CD4-positive, CD25-positive, alpha-beta regulatory T cell (primary cell): ENCODE measurements around the gene MCHR2. TPM values are rescaled to one million over a fixed set of nuclear protein-coding genes. Genes with fewer than 3 reads are reported as not detected.

Experiments
- ATAC-seq, 2 donors: fragments of 150-1000 bp; cut with Tn5 transposase; one replicate each; pipeline ENCODE4 v1.10.0; 2021; ENCODE audit warnings: low read depth in 2 of 2, moderate number of reproducible peaks in 2 of 2, moderate library complexity in 1 of 2
- DNase-seq, 3 donors: peaks; one replicate each; pipeline versions ENCODE4 v3.0.0 to v3.0.0-alpha.2; 2012 to 2022; ENCODE audit warnings: mixed read lengths in 1 of 3
- H3K27ac ChIP-seq: one replicate; pipeline ENCODE4 v1.7.0; 2013; ENCODE audit warnings: mild to moderate bottlenecking, low read length; ENCODE audit not compliant: insufficient read depth, poor library complexity, severe bottlenecking
- H3K27me3 ChIP-seq: one replicate; pipeline ENCODE4 v1.7.0; 2013; ENCODE audit warnings: low read length; ENCODE audit not compliant: control insufficient read depth, insufficient read depth
- H3K36me3 ChIP-seq: one replicate; pipeline ENCODE4 v1.7.0; 2013; ENCODE audit warnings: mild to moderate bottlenecking, low read length, moderate library complexity; ENCODE audit not compliant: control insufficient read depth, insufficient read depth
- H3K4me1 ChIP-seq: 2 replicates; pipeline ENCODE4 v1.7.0; 2013; ENCODE audit warnings: mild to moderate bottlenecking, low read length; ENCODE audit not compliant: insufficient read depth, control insufficient read depth, poor library complexity, severe bottlenecking
- H3K4me3 ChIP-seq: one replicate; pipeline ENCODE4 v1.7.0; 2013; ENCODE audit warnings: low read depth, mild to moderate bottlenecking, low read length, moderate library complexity
- H3K9me3 ChIP-seq, 2 experiments: 1 replicate in 1 of 2; 2 replicates in 1 of 2; pipeline ENCODE4 v1.7.0; 2013; ENCODE audit warnings: low read length in 2 of 2, mild to moderate bottlenecking in 1 of 2, moderate library complexity in 1 of 2; ENCODE audit not compliant: control insufficient read depth in 2 of 2
- H3K27ac Mint-ChIP-seq, 3 donors: one replicate each; pipeline ENCODE4 v1.8.0; 2020 to 2022; ENCODE audit warnings: mild to moderate bottlenecking in 3 of 3, mixed read lengths in 3 of 3, moderate library complexity in 2 of 3
- H3K27me3 Mint-ChIP-seq: one replicate; pipeline ENCODE4 v1.8.0; 2022; ENCODE audit warnings: mild to moderate bottlenecking, mixed read lengths
- H3K36me3 Mint-ChIP-seq: one replicate; pipeline ENCODE4 v1.8.0; 2020; ENCODE audit warnings: mixed read lengths
- H3K4me1 Mint-ChIP-seq, 4 donors: one replicate each; pipeline ENCODE4 v1.8.0; 2020 to 2022; ENCODE audit warnings: mixed read lengths in 4 of 4, mild to moderate bottlenecking in 1 of 4
- H3K4me3 Mint-ChIP-seq, 4 donors: one replicate each; pipeline ENCODE4 v1.8.0; 2020 to 2022; ENCODE audit warnings: mild to moderate bottlenecking in 4 of 4, mixed read lengths in 4 of 4, moderate library complexity in 3 of 4
- H3K9me3 Mint-ChIP-seq, 7 donors: one replicate each; pipeline ENCODE4 v1.8.0; 2020 to 2022; ENCODE audit warnings: mixed read lengths in 7 of 7, mild to moderate bottlenecking in 3 of 7, moderate library complexity in 2 of 7
- polyA plus RNA-seq, 4 donors: library from polyadenylated mRNA; unstranded; fragments of 300-500 nt; fragmentation: Illumina TruSeq; gene quantifications; one replicate each; pipeline ENCODE4 v1.2.3, GENCODE V29; 2021
- total RNA-seq: library from RNA; stranded (reverse); gene quantifications from one replicate; pipeline ENCODE4 v1.2.3, GENCODE V29; 2022

MCHR2 gene
- total and polyA plus RNA-seq, 5 donors from 2014 or later, result not detected

- no peaks in the 10 kb centered on the region for H3K36me3 ChIP-seq
- DNase-seq, result no peak
- H3K27ac Mint-ChIP-seq, result no peak overlapping the region
- no peak for ATAC-seq
- peaks cover 2% of the 10 kb centered on the region for H3K27me3 ChIP-seq
- no peak overlapping the region for H3K27ac ChIP-seq
- no peaks in the 10 kb centered on the region for H3K27me3 Mint-ChIP-seq
- H3K4me3 ChIP-seq, result no peak overlapping the region
- H3K4me1 ChIP-seq, result no peaks in the 10 kb centered on the region
- no peaks in the 10 kb centered on the region for H3K9me3 ChIP-seq
- H3K4me3 Mint-ChIP-seq, result no peak overlapping the region
- peaks cover 0 to 5% (median 0%) of the 10 kb centered on the region in 4 donors for H3K4me1 Mint-ChIP-seq
- peaks cover 0 to 2% (median 0%) of the 10 kb centered on the region in 7 donors for H3K9me3 Mint-ChIP-seq
- H3K36me3 Mint-ChIP-seq, result no peaks in the 10 kb centered on the region
Measured at GRCh38 chr6:99871641-99872040, 122.4 kb downstream of the MCHR2 start.
